HCT116 (cell line): ENCODE measurements around the gene USP53. TPM values are rescaled to one million over a fixed set of nuclear protein-coding genes. Genes with fewer than 3 reads are reported as not detected.

Experiments
- ATAC-seq: fragments of 200-7000 bp; cut with Tn5 transposase; 2 replicates; pipeline ENCODE4 v1.9.1; 2020; ENCODE audit warnings: mild to moderate bottlenecking, moderate library complexity
- BruUV-seq: library from RNA; stranded (reverse); fragments of 400-500 nt; replicated peaks from 2 replicates; lab custom pipeline; 2021; lab: Mats Ljungman, UMichigan
- CTCF ChIA-PET: fragments of 300-600 bp; sonication (Branson Sonifier 250); formaldehyde crosslinking; loops from one replicate; lab custom pipeline; 2021; ENCODE audit warnings: antibody characterized with exemption; lab: Charles Lee
- POLR2A ChIA-PET: fragments of 300-600, 350-600 bp; sonication (Branson Sonifier 250); formaldehyde crosslinking; loops from one replicate; lab custom pipeline; 2021; ENCODE audit warnings: antibody characterized with exemption; lab: Charles Lee
- RAD21 ChIA-PET, 2 experiments: fragments of 300-600 bp; sonication (Branson Sonifier 250); formaldehyde crosslinking; loops; one replicate each; lab custom pipeline; 2023; ENCODE audit warnings: low total read pairs in 2 of 2; ENCODE audit not compliant: uncharacterized antibody in 2 of 2, unreplicated experiment in 2 of 2, low non-redundant PET in 1 of 2; lab: Charles Lee
- DNase-seq: peaks from one replicate; pipeline ENCODE4 v3.0.0-alpha.2; 2010; ENCODE audit warnings: low read depth, low spot score
- H2AFZ ChIP-seq: fragments of 200-600 bp; shearing (Covaris generic), sonication (generic); 2 replicates; pipeline ENCODE4 v1.6.1; 2017; ENCODE audit warnings: low read depth, mixed run types, mixed read lengths, antibody characterized with exemption, low read length; ENCODE audit not compliant: poor library complexity, severe bottlenecking
- H3K27ac ChIP-seq: 2 replicates; pipeline ENCODE4 v1.5.1; 2012; ENCODE audit warnings: low read depth, low read length
- H3K27me3 ChIP-seq: fragments of 200-600 bp; sonication (generic); 2 replicates; pipeline ENCODE4 v1.6.1; 2016; ENCODE audit warnings: mixed run types, low read length, mixed read lengths; ENCODE audit not compliant: insufficient read depth
- H3K36me3 ChIP-seq, 2 experiments: fragments of 200-500 bp in 1 of 2; fragments of 200-600 bp in 1 of 2; sonication (Bioruptor generic) in 1 of 2; sonication (generic) in 1 of 2; 2 replicates each; pipeline versions ENCODE4 v1.5.1 to v1.6.1; 2014 to 2016; ENCODE audit warnings: low read length in 2 of 2, inconsistent platforms in 1 of 2, mixed read lengths in 1 of 2, mixed run types in 1 of 2; ENCODE audit not compliant: insufficient read depth in 2 of 2, control insufficient read depth in 1 of 2
- H3K4me1 ChIP-seq, 2 experiments: fragments of 200-600 bp in 1 of 2; sonication (generic) in 1 of 2; 2 replicates each; pipeline versions ENCODE4 v1.5.1 to v1.6.1; 2012 to 2017; ENCODE audit warnings: low read length in 2 of 2, inconsistent platforms in 1 of 2, mild to moderate bottlenecking in 1 of 2, mixed read lengths in 1 of 2, mixed run types in 1 of 2, moderate library complexity in 1 of 2; ENCODE audit not compliant: insufficient read depth in 2 of 2, control insufficient read depth in 1 of 2
- H3K4me2 ChIP-seq: fragments of 200-600 bp; sonication (generic); 2 replicates; pipeline ENCODE4 v1.6.1; 2017; ENCODE audit warnings: mixed run types, low read length, mixed read lengths
- H3K4me3 ChIP-seq, 2 experiments: fragments of 200-600 bp in 1 of 2; sonication (generic) in 1 of 2; replicated peaks in 1 of 2; 2 replicates each; pipeline ENCODE4 v1.5.1; 2011 to 2016; ENCODE audit warnings: low read length in 2 of 2, control low read depth in 1 of 2, low read depth in 1 of 2, mild to moderate bottlenecking in 1 of 2, mixed read lengths in 1 of 2, mixed run types in 1 of 2
- H3K79me2 ChIP-seq: fragments of 200-600 bp; sonication (generic); 2 replicates; pipeline ENCODE4 v1.6.1; 2017; ENCODE audit warnings: mild to moderate bottlenecking, mixed run types, low read length, moderate library complexity, mixed read lengths; ENCODE audit not compliant: insufficient read depth
- H3K9ac ChIP-seq: fragments of 200-600 bp; sonication (generic); 2 replicates; pipeline ENCODE4 v1.6.1; 2016; ENCODE audit warnings: low read length, mixed read lengths
- H3K9me2 ChIP-seq: fragments of 200-600 bp; sonication (generic), shearing (Covaris generic); 2 replicates; pipeline ENCODE4 v1.6.1; 2017; ENCODE audit warnings: mixed run types, mild to moderate bottlenecking, moderate library complexity; ENCODE audit not compliant: insufficient read depth
- H3K9me3 ChIP-seq, 2 experiments: fragments of 200-500 bp in 1 of 2; fragments of 200-600 bp in 1 of 2; sonication (Bioruptor generic) in 1 of 2; sonication (generic) in 1 of 2; 2 replicates each; pipeline ENCODE4 v1.6.1; 2014 to 2017; ENCODE audit warnings: low read length in 2 of 2, mixed read lengths in 2 of 2, inconsistent platforms in 1 of 2, low read depth in 1 of 2, mild to moderate bottlenecking in 1 of 2, mixed run types in 1 of 2, moderate library complexity in 1 of 2; ENCODE audit not compliant: control insufficient read depth in 1 of 2, insufficient read depth in 1 of 2
- H4K20me1 ChIP-seq: fragments of 200-600 bp; sonication (generic), shearing (Covaris generic); 2 replicates; pipeline ENCODE4 v1.6.1; 2017; ENCODE audit warnings: mixed run types, mild to moderate bottlenecking, moderate library complexity; ENCODE audit not compliant: insufficient read depth
- ATF3 ChIP-seq: IDR thresholded peaks from 2 replicates; pipeline ENCODE4 v1.6.1; 2012
- CBX3 ChIP-seq: IDR thresholded peaks from 2 replicates; pipeline ENCODE4 v1.6.1; 2012; ENCODE audit warnings: low read depth
- CTCF ChIP-seq, 3 experiments: fragments of 200-600 bp in 1 of 3; sonication (generic) in 1 of 3; IDR thresholded peaks in 2 of 3; conservative IDR thresholded peaks in 1 of 3; 2 replicates each; pipeline ENCODE4 v1.5.1; 2012 to 2017; ENCODE audit warnings: low read depth in 2 of 3, low read length in 2 of 3, antibody characterized with exemption in 1 of 3, borderline replicate concordance in 1 of 3, control low read depth in 1 of 3, mild to moderate bottlenecking in 1 of 3, mixed read lengths in 1 of 3, mixed run types in 1 of 3, moderate library complexity in 1 of 3; ENCODE audit not compliant: insufficient read depth in 1 of 3
- EGR1 ChIP-seq: IDR thresholded peaks from 2 replicates; pipeline ENCODE4 v1.6.1; 2012; ENCODE audit warnings: low read depth
- EZH2 ChIP-seq: fragments of 200-600 bp; sonication (generic); IDR thresholded peaks from 2 replicates; pipeline ENCODE4 v1.6.1; 2017; ENCODE audit warnings: antibody characterized with exemption, mixed run types
- EZH2phosphoT487 ChIP-seq: fragments of 200-600 bp; IDR thresholded peaks from 2 replicates; pipeline ENCODE4 v1.6.1; 2018; ENCODE audit warnings: antibody characterized with exemption, borderline replicate concordance
- MAX ChIP-seq: IDR thresholded peaks from 2 replicates; pipeline ENCODE4 v1.6.1; 2012
- POLR2AphosphoS5 ChIP-seq: IDR thresholded peaks from 2 replicates; pipeline ENCODE4 v1.6.1; 2011; ENCODE audit warnings: mild to moderate bottlenecking, low read depth, low read length, moderate library complexity
- SRF ChIP-seq: IDR thresholded peaks from 2 replicates; pipeline ENCODE4 v1.6.1; 2012; ENCODE audit warnings: low read depth
- TCF7L2 ChIP-seq: IDR thresholded peaks from 2 replicates; pipeline ENCODE4 v1.7.0; 2011; ENCODE audit warnings: borderline replicate concordance, inconsistent platforms; ENCODE audit not compliant: insufficient read depth, insufficient read length; ENCODE audit errors: extremely low read depth
- ZNF274 ChIP-seq: fragments of 200-500 bp; sonication (Bioruptor generic); IDR thresholded peaks from 2 replicates; pipeline ENCODE4 v1.6.1; 2014; ENCODE audit warnings: mild to moderate bottlenecking, low read depth, low read length, inconsistent platforms
- intact Hi-C: fragments of 100-400 bp; cut with micrococcal nuclease; formaldehyde crosslinking; loops from 2 replicates; pipeline ENCODE4 v1.10.0; 2022
- total RNA-seq: library from RNA; stranded (reverse); gene quantifications from one replicate; pipeline ENCODE4 v1.2.1, GENCODE V29; 2021; ENCODE audit not compliant: unreplicated experiment

Gene USP53
- total RNA-seq, 1 experiment from 2014 or later = 22.0 TPM

GRCh38 chr4:119289313-119289712, 76.8 kb downstream of the USP53 start:
- intact Hi-C loops = loop anchor here (5.0 kb wide), 1 partner anchor 202 kb away; no protein-coding TSS in a partner anchor
- TF ChIP-seq POLR2AphosphoS5 (no peak), TCF7L2 (no peak), EGR1 (no peak), SRF (no peak), CTCF (IDR thresholded peaks at IDR 0.05 in 2 of 3, conservative IDR thresholded peaks at IDR 0.05 in 1 of 3; ENCODE audit: borderline replicate concordance in 1 of 3, insufficient read depth in 1 of 3, low read depth in 2 of 3, low read length in 2 of 3) (no peak), ATF3 (no peak), EZH2 (no peak), MAX (no peak), CBX3 (no peak), EZH2phosphoT487 (no peak), ZNF274 (no peak)
- Histone ChIP-seq H3K36me3 (peaks cover 0 to 8% of the 10 kb centered on the region in 2 experiments; a peak in 1 of 4 replicates), H3K79me2 (peaks cover 6% of the 10 kb centered on the region; the same call in 1 of the 2 replicates), H3K9me3 (no peaks in the 10 kb centered on the region), H3K9me2 (no peaks in the 10 kb centered on the region), H3K4me2 (no peak overlapping the region), H3K9ac (no peak overlapping the region), H4K20me1 (no peaks in the 10 kb centered on the region), H3K4me3 (no peak overlapping the region), H3K4me1 (no peaks in the 10 kb centered on the region), H3K27me3 (no peaks in the 10 kb centered on the region), H3K27ac (no peak overlapping the region), H2AFZ (no peak overlapping the region)
- ATAC-seq = no peak
- ChIA-PET CTCF (interaction anchor here (1.4 kb wide), 1 partner anchor 247 kb away, joined by 3 read pairs; no protein-coding TSS in a partner anchor), POLR2A (no interaction called here), RAD21 (no interaction called here)
- no peak for DNase-seq
- no TSS peak for BruUV-seq
